ENCODE results near the gene PARD3.

The PARD3 gene

DNA sequence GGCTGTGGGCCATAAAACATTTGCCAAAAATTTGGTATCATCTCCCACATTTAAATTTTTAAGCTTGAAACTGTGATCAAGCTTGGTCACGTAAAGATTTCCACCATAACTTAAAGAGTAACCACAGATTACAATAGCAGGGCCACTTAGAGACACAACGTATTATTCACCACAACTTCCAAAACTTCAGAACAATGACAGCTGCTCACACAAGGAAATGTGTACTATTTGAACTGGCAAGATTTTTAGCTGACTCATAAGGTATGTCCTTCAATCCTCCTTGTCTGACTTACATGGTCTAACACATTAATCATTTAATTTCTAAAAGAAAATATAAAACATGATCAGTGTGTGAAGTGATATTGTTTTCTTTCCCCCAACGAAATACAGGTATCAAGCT lies 234.5 kb downstream of the PARD3 start:
- TF ChIP-seq, protein P1, sequence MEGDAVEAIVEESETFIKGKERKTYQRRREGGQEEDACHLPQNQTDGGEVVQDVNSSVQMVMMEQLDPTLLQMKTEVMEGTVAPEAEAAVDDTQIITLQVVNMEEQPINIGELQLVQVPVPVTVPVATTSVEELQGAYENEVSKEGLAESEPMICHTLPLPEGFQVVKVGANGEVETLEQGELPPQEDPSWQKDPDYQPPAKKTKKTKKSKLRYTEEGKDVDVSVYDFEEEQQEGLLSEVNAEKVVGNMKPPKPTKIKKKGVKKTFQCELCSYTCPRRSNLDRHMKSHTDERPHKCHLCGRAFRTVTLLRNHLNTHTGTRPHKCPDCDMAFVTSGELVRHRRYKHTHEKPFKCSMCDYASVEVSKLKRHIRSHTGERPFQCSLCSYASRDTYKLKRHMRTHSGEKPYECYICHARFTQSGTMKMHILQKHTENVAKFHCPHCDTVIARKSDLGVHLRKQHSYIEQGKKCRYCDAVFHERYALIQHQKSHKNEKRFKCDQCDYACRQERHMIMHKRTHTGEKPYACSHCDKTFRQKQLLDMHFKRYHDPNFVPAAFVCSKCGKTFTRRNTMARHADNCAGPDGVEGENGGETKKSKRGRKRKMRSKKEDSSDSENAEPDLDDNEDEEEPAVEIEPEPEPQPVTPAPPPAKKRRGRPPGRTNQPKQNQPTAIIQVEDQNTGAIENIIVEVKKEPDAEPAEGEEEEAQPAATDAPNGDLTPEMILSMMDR (IDR thresholded peaks at IDR 0.05), result no peak

DNA sequence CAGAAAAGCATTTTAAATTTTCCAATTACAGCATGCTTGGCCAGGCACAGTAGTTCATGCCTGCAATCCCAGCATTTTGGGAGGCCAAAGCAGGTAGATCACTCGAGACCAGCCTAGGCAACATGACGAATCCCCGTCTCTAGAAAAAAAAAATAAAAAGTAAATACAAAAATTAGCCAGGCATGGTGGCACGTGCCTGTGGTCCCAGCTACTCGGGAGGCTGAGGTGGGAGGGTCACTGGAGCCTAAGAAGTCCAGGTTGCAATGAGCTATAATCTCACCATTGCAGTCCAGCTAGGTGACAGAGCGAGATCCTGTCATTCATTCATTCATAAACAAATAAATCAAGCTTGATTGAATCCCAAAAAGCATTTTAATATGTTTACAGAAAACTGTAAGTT lies 234.9 kb downstream of the PARD3 start:
- TF ChIP-seq, protein P1 (IDR thresholded peaks at IDR 0.05), result no peak

- TF ChIP-seq, protein P1 (IDR thresholded peaks at IDR 0.05), result no peak
Observed at GRCh38 chr10:34578468-34578867, 236.6 kb downstream of the PARD3 start.

GRCh38 chr10:34576797-34577196 lies 238.3 kb downstream of the PARD3 start:
- TF ChIP-seq, protein P1 (IDR thresholded peaks at IDR 0.05), result no peak

- TF ChIP-seq, protein P1 (IDR thresholded peaks at IDR 0.05), result no peak
Observed at GRCh38 chr10:34575882-34576281, 239.2 kb downstream of the PARD3 start.

DNA sequence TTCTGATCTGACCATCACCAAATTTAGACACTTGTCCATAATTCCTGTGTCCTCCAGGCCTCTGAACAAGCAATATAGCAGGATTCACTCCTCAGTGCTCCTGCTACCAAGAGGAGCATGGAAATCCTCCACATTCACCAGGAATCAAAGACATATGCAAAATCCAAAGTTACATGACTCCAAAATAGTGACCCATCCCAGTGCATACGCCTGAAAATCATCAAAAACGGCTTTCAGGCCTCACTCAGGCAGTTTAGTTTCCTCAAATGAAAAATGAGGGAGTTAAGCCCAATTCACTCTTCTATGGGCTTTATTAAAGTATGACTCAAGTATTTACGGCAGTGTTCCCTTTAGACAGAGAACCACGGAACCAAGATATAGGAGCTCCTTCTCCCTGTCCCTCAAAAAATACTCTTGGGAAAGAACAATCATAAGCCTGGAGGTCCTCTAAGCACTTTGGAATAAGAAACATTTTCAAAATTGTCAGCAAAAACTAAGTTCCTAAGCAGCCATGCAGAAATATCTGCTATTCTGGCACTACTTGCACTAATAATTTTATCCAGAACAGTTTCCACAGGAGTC lies 240.7 kb downstream of the PARD3 start:
- TF ChIP-seq, protein P1 (IDR thresholded peaks at IDR 0.05), result no peak

GRCh38 chr10:34570887-34571286 lies 244.2 kb downstream of the PARD3 start:
- TF ChIP-seq, protein P1 (IDR thresholded peaks at IDR 0.05), result no peak

All from LNCAP (cell line).